ENCODE measurements around the gene OBP2A.

OBP2A gene

GRCh38 chr9:135552698-135553171, 6.8 kb downstream of the OBP2A start:
- DNase-seq, result no peak

GRCh38 chr9:135554718-135555117, 8.8 kb downstream of the OBP2A start:
- DNase-seq, result no peak

- DNase-seq, result no peak
Measured at GRCh38 chr9:135555203-135555602, 9.3 kb downstream of the OBP2A start.

- DNase-seq, result no peak
Measured at GRCh38 chr9:135555910-135556309, 10.0 kb downstream of the OBP2A start.

GRCh38 chr9:135559606-135560005, 13.7 kb downstream of the OBP2A start:
- DNase-seq, result no peak

GRCh38 chr9:135561391-135562234, 15.7 kb downstream of the OBP2A start, which contains the start of gene PAEP:
Gene PAEP, plus strand, starts transcription at chr9:135561756.
- no peak for DNase-seq

GRCh38 chr9:135562235-135562745, 16.4 kb downstream of the OBP2A start:
- DNase-seq, result no peak

GRCh38 chr9:135563039-135563476, 17.1 kb downstream of the OBP2A start:
- no peak for DNase-seq

GRCh38 chr9:135563858-135564257, 17.9 kb downstream of the OBP2A start:
- no peak for DNase-seq

GRCh38 chr9:135565141-135565628, 19.3 kb downstream of the OBP2A start:
- no peak for DNase-seq

- DNase-seq, result no peak
Measured at GRCh38 chr9:135565636-135566035, 19.7 kb downstream of the OBP2A start.

- no peak for DNase-seq
Measured at GRCh38 chr9:135566552-135566951, 20.6 kb downstream of the OBP2A start.

- DNase-seq, result no peak
Measured at GRCh38 chr9:135567311-135567710, 21.4 kb downstream of the OBP2A start.

- no peak for DNase-seq
Measured at GRCh38 chr9:135568026-135568425, 22.1 kb downstream of the OBP2A start.

GRCh38 chr9:135570456-135570855, 24.5 kb downstream of the OBP2A start:
- no peak for DNase-seq

GRCh38 chr9:135572233-135572632, 26.3 kb downstream of the OBP2A start:
- no peak for DNase-seq

GRCh38 chr9:135573124-135573523, 27.2 kb downstream of the OBP2A start:
- no peak for DNase-seq

- no peak for DNase-seq
Measured at GRCh38 chr9:135574331-135574730, 28.4 kb downstream of the OBP2A start.

GRCh38 chr9:135574943-135575342, 29.0 kb downstream of the OBP2A start:
- DNase-seq, result no peak

GRCh38 chr9:135575995-135576631, 30.2 kb downstream of the OBP2A start:
- no peak for DNase-seq

- no peak for DNase-seq
Measured at GRCh38 chr9:135577256-135577655, 31.3 kb downstream of the OBP2A start.

- DNase-seq, result no peak
Measured at GRCh38 chr9:135579356-135579755, 33.4 kb downstream of the OBP2A start.

- DNase-seq, result no peak
Measured at GRCh38 chr9:135579889-135580660, 34.1 kb downstream of the OBP2A start.
